Measurements from ENCODE around the gene TRA2A. TPM values are rescaled to one million over a fixed set of nuclear protein-coding genes. Genes with fewer than 3 reads are reported as not detected.
A peak's percentile ranks its signal among the peaks of the same experiment; 100 is the strongest.

Gene TRA2A
- total and polyA plus RNA-seq, 9 of the 15 experiments (the other 6 are each of a cell fraction or from before 2014, with no cell fraction given), result 22.7 to 210 (median 73.9) TPM

GRCh38 chr7:23467291-23467805, 64.4 kb downstream of the TRA2A start:
- ATAC-seq (no peak), DNase-seq (ENCODE audit: extremely low read depth in 1 of 4, low spot score in 3 of 4) (peak in 3 of 4 experiments; percentile 12 to 34 (median 22)), FAIRE-seq (peak; percentile 48)
- POLR2A ChIA-PET, result interaction anchor here (0.7 to 2.6 kb wide), 8 partner anchors 9 to 252 kb away, joined by 3 to 12 read pairs (median 4); no protein-coding TSS in a partner anchor
- H2AFZ ChIP-seq (ENCODE audit: low read depth, low read length), result no peak overlapping the region
- no TSS peak for BruUV-seq (replicated peaks)
- H3K27ac ChIP-seq (ENCODE audit: extremely low read depth, low read depth, low read length), result peak overlapping the region; percentile 93
- intact Hi-C loops (cut with micrococcal nuclease) (no loop called here), in situ Hi-C loops (cut with MboI) (no loop called here)
- H3K4me3 ChIP-seq, result peak overlapping the region; percentile 66
- H4K20me1 ChIP-seq (replicated peaks; ENCODE audit: control insufficient read depth, insufficient read depth, low read length), result no peaks in the 10 kb centered on the region; the same call in 1 of the 2 replicates
- no peaks in the 10 kb centered on the region for H3K27me3 ChIP-seq (ENCODE audit: control insufficient read depth in 2 of 2, insufficient read depth in 2 of 2, low read length in 2 of 2)
- peak overlapping the region; percentile 92 to 98 for H3K9ac ChIP-seq (ENCODE audit: insufficient read depth in 1 of 2, low read depth in 2 of 2, low read length in 2 of 2)
- no peaks in the 10 kb centered on the region for H3K9me1 ChIP-seq (ENCODE audit: control insufficient read depth, insufficient read depth, low read length)
- peaks cover 89% of the 10 kb centered on the region for H3K79me2 ChIP-seq (ENCODE audit: control insufficient read depth, insufficient read depth, low read length)
- peaks cover 36% of the 10 kb centered on the region for H3K36me3 ChIP-seq (ENCODE audit: control insufficient read depth, insufficient read depth, low read length)
- no peaks in the 10 kb centered on the region for H3K9me3 ChIP-seq (replicated peaks; ENCODE audit: control insufficient read depth, insufficient read depth, low read depth, low read length)
- H3K4me1 ChIP-seq (replicated peaks in 1 of 2; ENCODE audit: control insufficient read depth in 2 of 2, insufficient read depth in 2 of 2, low read length in 2 of 2), result peaks cover 27 to 28% of the 10 kb centered on the region in 2 experiments; a peak in 4 of 5 replicates
- CTCF ChIA-PET (ENCODE audit: low intra/inter-chr PET ratio), result interaction anchor here (0.5 kb wide), 1 partner anchor 220 kb away, joined by 5 read pairs; no protein-coding TSS in a partner anchor
- 2% methylated on average over 11 of the region's 11 CpGs for WGBS (ENCODE audit: insufficient coverage, low coverage, missing lambda C conversion rate)
- peak overlapping the region; percentile 92 for H3K4me2 ChIP-seq (ENCODE audit: insufficient read depth, low read length)
- TF ChIP-seq ZSCAN29 (IDR thresholded peaks at IDR 0.05) (no peak), PTTG1 (tag; IDR thresholded peaks at IDR 0.05; ENCODE audit: low read depth) (no peak), XRCC5 (IDR thresholded peaks at IDR 0.05; ENCODE audit: low read depth, low read length) (no peak), MBD2 (IDR thresholded peaks at IDR 0.05; ENCODE audit: borderline replicate concordance, low read depth) (no peak), NONO (IDR thresholded peaks at IDR 0.05; ENCODE audit: low read depth in 2 of 2, low read length in 1 of 2) (no peak), CHD1 (IDR thresholded peaks at IDR 0.05; ENCODE audit: low read length) (peak; percentile 24), LEF1 (IDR thresholded peaks at IDR 0.05) (no peak), REST (IDR thresholded peaks at IDR 0.05; ENCODE audit: borderline replicate concordance) (peak; percentile 21; the same call in 1 of the 2 replicates), REST (CRISPR knock-in tag; IDR thresholded peaks at IDR 0.05; ENCODE audit: low read depth) (no peak), KHSRP (IDR thresholded peaks at IDR 0.05) (no peak)
- TF ChIP-seq, protein P1, sequence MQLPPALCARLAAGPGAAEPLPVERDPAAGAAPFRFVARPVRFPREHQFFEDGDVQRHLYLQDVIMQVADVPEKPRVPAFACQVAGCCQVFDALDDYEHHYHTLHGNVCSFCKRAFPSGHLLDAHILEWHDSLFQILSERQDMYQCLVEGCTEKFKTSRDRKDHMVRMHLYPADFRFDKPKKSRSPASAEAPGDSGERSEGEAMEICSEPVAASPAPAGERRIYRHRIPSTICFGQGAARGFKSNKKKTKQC (CRISPR knock-in tag; IDR thresholded peaks at IDR 0.05), result no peak

Measured in K562 (cell line).